Stimulated activated CD8-positive, alpha-beta memory T cell treated with anti-CD3 and anti-CD28 coated beads, Interleukin-2, amount 100 ng/mL, for 1 hour (primary cell): ENCODE data around the gene SERPINA9.

Experiments used
- DNase-seq, 2 donors: peaks; one replicate each; pipeline ENCODE4 v3.0.0-alpha.2; 2020; ENCODE audit warnings: low read depth in 2 of 2

The SERPINA9 gene

GRCh38 chr14:94462763-94463572 is 13.0 kb downstream of the SERPINA9 start:
- DNase-seq: no peak

GRCh38 chr14:94462219-94462551 is 13.8 kb downstream of the SERPINA9 start:
- DNase-seq: no peak

- no peak for DNase-seq
Measured at GRCh38 chr14:94461526-94462218, 14.3 kb downstream of the SERPINA9 start.

- no peak for DNase-seq
Measured at GRCh38 chr14:94460631-94461416, 15.2 kb downstream of the SERPINA9 start.

- no peak for DNase-seq
Measured at GRCh38 chr14:94458558-94459205, 17.3 kb downstream of the SERPINA9 start.

- no peak for DNase-seq
Measured at GRCh38 chr14:94458096-94458495, 17.9 kb downstream of the SERPINA9 start.

- DNase-seq: no peak
Measured at GRCh38 chr14:94455928-94456327, 20.1 kb downstream of the SERPINA9 start.

- no peak for DNase-seq
Measured at GRCh38 chr14:94451826-94452225, 24.2 kb downstream of the SERPINA9 start.

- no peak for DNase-seq
Measured at GRCh38 chr14:94451091-94451771, 24.8 kb downstream of the SERPINA9 start.

- DNase-seq: no peak
Measured at GRCh38 chr14:94450722-94451090, 25.3 kb downstream of the SERPINA9 start.

GRCh38 chr14:94449930-94450329 is 26.1 kb downstream of the SERPINA9 start:
- no peak for DNase-seq

GRCh38 chr14:94448071-94448808 is 27.8 kb downstream of the SERPINA9 start:
- no peak for DNase-seq

GRCh38 chr14:94447206-94447605 is 28.8 kb downstream of the SERPINA9 start:
- DNase-seq: no peak

- no peak for DNase-seq
Measured at GRCh38 chr14:94446126-94446525, 29.9 kb downstream of the SERPINA9 start.

GRCh38 chr14:94445003-94445402 is 31.0 kb downstream of the SERPINA9 start:
- DNase-seq: no peak

- no peak for DNase-seq
Measured at GRCh38 chr14:94441531-94442205, 34.3 kb downstream of the SERPINA9 start.

GRCh38 chr14:94441130-94441529 is 34.9 kb downstream of the SERPINA9 start:
- DNase-seq: no peak

- DNase-seq: no peak
Measured at GRCh38 chr14:94439453-94440057, 36.4 kb downstream of the SERPINA9 start.

- no peak for DNase-seq
Measured at GRCh38 chr14:94428610-94429009, 47.4 kb downstream of the SERPINA9 start.
